Endometrial microvascular endothelial cells (primary cell): ENCODE data around the gene SOAT2. TPM values are rescaled to one million over a fixed set of nuclear protein-coding genes. Genes with fewer than 3 reads are reported as not detected.

Experiments
- in situ Hi-C: cut with HindIII; loops from 2 replicates; pipeline ENCODE4 v1.10.0; 2017; ENCODE audit warnings: low sequenced_read_pairs, low pct_unique_long_range_greater_than_20kb; ENCODE audit errors: inconsistent ontology term
- total RNA-seq: library from RNA; depleted of rRNA; stranded (reverse); fragments of >200 nt; gene quantifications from one replicate; pipeline ENCODE4 v1.2.3, GENCODE V29; 2015; ENCODE audit errors: inconsistent ontology term

SOAT2 gene
- total RNA-seq, 1 donor from 2014 or later = not detected

DNA sequence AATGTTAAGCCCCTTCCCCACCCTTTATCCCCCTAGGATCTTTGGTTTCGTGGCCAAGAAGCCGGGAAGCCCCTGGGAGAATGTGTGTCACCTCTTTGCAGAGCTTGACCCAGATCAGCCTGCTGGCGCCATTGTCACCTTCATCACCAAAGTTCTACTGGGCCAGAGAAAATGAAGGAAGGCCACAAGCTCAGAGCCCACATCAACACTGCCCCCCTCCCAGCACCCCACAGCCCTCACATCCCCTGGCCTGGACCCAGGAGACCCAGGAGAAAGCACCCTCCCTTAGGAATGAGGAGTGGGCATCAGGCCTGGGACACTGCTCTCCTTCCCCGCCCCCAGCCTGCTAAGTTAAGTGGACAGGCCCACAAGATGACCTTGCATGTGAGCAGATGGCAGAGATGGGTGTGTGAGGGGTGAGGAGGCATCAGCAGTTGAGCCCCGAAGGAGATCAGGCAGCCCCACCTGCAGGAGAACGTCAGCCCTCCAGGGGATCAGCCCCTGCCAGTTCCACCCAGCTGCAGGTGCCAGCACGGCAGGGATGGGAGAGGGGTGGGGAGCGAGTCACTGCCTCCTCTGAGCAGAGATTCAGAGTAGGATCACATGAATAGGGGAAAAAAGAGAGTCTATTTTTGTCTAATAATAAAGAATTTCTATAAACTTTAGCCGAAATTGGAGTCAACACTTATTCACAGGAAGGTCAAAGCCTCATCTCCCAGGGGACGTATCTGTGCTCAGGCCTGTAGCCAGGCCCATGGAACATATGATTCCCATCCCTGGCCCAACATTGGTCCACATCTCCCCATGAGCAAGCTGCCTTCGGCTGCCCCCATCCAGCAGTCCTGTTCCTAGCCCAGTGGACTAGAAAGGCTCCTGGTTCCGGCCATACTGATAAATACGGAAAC, 39.3 kb upstream of the SOAT2 start:
- in situ Hi-C loops = no loop called here

DNA sequence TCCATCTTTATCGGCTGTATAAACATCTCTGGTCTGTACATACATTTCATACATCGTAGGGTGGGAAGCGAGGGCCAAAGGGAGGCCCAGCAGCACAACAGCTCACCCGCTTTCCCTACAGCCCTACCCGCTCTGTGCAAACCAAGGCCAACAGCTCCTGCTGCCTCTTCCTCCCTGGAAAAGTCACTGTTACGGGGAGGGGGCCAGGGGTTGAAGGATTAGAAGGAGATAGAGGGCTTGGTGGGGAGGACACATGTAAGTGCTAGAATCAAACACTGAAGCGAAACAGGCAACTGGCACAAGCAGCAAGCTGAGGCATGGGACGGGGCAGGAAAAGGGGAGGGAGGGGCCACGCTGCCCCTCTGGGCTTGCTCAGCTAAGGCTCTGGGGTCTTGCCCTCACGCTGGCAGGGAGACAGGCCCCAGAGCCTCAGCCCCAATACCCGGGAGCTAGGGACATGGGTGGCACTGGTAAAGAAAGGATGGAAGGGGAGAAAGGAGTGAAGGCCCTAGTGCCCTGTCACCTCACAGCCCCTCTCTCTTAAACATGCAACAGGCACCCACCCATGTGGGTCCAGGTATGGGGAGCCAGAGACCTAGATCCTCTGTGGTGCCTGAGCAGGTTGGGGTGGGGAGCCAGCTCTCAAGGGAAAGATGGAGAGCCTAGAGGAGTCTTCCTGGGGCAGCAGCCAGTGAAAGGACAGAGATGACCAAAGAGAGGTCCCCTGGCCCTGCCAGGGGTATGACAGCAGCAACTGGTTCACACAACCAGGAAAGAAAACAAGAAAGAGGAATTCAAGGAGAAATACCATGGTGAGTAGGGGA, 38.5 kb upstream of the SOAT2 start:
- in situ Hi-C loops = no loop called here

GRCh38 chr12:53065470-53065869, 37.8 kb upstream of the SOAT2 start:
- in situ Hi-C loops = no loop called here

DNA sequence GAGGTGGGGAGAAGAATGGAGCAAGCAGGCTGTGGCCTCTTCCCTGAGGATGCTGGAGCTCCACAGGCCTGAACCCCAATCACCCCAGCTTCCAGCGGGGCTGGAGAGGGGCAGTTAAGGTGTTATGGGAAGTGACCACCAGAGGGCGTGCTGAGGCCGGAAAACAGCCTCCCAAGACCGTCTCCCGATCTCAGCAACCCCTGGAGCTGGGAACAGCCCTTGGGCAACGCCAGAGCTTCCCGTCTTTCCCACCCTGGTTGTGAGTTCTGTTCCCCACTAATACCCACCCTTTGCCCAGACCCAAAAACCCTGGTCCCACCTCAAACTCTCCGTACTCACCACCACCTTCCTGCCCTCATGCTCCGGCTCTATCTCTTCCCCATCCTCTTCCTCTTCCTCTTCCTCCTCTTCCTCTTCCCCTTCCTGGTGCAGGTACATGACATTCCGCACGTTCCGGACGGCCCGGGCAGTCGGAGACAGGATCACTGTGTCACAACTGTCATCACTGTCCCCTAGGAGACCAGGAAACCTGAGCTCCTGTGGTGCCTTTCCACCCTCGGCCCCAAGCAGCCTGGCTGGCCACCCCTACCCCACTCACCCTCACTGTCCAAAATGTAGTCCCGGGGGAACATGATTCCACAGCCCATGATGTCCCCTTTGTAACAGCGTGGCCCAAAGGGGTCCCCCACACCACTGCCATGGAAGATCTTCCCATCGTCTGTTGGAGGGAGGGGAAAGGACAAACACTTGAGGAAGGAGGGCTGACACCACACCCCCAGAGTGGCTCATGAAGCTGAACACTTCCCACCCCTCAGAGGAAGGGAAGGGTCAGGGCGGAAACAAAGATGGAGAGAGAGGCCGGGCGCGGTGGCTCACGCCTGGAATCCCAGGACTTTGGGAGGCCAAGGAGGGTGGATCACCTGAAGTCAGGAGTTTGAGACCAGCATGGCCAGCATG, 37.0 kb upstream of the SOAT2 start:
- in situ Hi-C loops = no loop called here

GRCh38 chr12:53067074-53067992, 36.0 kb upstream of the SOAT2 start:
- in situ Hi-C loops = no loop called here

GRCh38 chr12:53067993-53068770, 35.1 kb upstream of the SOAT2 start:
- in situ Hi-C loops = no loop called here

DNA sequence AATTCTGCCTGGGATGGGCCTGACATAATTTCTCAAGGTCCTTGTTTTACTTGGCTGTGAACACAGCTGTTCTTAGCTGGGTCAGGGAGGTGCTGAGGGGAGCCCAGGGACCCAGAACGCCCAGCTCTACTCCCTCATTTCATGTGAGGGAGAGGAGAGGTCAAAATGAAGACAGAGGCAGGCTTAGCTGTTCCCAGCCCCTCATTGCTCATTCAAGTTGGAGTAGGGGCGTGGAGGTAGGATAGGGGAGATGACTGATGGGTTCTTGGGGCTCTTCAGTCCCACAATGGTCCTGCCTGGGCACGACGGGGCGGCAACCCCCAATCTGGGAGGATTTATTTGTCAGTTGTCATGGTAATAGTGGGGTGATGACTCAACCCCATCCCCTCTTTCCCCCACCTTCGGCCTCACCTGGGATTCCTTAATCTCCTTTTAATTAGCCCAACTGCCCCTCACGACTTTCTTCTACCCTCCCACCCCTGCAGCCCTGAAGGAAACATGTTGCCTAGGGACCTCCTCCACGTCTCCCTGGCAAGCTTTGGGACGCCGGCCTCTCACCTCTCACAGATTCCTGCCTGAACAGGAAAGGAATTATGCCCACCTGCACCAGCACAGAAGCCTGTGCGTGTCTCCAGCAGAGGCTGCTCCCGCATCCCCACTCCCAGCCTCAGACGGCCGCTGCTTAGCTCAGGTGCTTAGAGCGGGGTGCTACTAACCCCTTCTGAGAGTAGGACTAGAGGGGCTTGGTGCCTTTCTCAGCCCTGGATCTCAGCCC, 34.3 kb upstream of the SOAT2 start:
- in situ Hi-C loops = no loop called here

DNA sequence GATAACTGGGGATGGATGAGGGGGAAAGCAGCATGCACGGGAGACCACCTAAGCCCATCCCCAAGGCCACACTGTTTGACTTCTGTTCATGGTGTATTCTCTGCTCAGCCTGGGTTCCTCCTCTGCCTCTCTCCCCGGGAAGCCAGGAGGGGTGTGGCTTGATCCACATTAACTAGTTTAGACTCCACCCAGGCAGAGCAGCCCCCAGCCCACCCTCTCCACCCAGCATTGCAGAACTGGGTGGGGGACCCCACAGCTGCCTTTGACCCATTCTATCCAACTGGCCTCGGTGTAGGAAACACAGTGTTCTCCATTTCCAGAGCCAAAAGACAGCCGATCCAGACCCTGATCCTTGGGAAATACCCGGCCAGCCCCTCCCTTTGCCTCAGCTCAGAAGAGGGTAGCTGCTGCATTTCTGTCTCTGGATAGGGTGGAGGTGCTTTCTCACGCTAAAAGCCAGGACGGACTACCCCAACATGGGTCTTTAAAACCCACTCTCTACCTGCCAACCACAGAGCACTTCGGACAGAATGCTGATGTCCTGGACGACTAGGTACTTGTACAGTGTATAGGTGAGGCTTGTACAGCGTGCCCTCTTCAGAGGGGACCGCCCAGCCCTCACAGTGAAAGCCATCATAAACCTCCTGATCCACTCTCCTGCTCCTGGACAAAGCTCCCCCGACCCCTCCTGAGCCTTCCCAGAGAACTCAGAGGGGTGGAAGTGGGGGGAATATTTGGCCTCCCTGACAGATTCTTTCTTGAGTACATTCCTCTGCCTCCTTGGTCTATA, 33.5 kb upstream of the SOAT2 start:
- in situ Hi-C loops = no loop called here

- in situ Hi-C loops = no loop called here
Measured at GRCh38 chr12:53070877-53071492, 32.3 kb upstream of the SOAT2 start.

DNA sequence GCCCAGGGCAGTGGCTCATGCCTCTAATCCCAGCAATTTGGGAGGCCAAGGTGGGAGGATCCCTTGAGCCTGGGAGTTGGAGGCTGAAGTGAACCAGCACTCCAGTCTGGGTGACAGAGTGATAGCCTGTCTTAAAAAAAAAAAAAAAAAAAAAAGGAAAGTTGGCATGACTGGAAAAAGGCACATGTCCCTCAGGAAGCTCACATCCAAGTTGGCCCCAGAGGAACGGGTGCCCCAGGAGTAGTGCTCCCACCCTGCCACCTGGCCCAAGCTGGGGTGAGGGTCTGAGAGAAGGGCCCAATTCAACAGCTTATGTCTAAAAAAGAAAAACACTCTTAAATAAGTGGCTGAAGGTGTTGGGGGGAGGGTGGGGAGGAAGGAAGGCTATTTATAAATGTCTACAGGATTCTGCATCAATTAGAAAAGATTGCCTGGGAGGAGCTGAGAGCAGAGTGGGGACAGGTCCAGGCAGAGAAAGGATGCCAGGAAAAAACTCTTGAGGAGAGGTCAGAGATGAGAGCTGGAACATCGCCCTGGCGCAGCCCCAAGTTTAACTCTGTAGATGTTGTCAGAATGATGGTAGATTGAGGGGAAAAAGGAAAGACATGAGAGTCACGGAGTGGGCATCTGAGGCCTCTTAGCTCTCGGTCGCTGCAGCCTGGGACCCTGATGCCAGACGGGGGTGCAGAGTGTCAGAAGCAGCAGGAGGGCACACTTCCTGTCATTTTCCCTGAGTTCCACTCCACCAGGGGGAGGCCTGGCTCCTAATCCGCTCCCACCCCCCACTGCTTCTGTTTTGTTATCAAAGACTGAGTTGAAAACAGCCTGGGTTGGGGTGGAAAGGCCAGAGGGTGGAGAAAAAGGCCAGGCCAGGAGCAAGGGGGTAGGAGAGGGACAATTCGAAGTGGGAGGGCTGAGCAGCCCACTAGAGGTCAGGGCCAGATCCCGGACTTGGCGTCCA, 31.4 kb upstream of the SOAT2 start:
- in situ Hi-C loops = no loop called here

DNA sequence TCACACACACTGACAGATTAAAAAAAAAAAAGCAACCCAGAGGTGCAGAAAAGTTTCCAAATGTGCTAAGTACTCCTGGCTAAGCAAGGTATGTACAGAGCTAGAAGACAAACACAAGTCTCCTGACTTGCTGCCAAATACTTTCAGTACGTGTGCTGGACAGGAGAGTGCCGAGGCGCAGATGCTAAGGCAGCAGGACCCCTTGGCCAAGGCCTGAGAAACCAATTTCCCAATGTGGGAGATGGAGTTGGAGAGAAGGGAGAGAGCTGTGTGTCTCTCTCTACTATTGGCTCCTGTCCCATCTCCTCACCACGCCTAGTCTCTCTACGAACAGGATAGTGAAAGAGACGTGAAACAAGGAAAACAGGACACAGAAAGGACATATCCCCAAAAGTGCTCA, 29.4 kb upstream of the SOAT2 start:
- in situ Hi-C loops = no loop called here

- in situ Hi-C loops = no loop called here
Measured at GRCh38 chr12:53074283-53074998, 28.8 kb upstream of the SOAT2 start.

DNA sequence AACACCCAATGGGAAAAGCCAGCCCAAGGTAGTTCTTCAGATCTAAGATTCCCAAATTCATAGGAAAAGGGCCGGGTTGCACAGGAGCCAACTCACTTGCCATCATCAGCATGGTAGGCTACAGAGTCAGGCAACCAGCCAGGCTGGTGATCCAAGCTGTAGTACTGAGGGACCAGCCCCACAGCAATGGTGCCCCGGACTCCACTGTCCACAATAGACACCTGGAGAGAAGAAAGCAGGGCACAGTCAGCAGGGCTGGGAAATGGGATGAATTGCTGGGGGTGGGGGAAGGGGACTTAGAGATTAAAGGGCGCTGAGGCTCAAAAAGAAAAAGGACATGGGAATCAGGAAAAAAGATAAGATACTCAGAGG, 28.3 kb upstream of the SOAT2 start:
- in situ Hi-C loops = no loop called here

DNA sequence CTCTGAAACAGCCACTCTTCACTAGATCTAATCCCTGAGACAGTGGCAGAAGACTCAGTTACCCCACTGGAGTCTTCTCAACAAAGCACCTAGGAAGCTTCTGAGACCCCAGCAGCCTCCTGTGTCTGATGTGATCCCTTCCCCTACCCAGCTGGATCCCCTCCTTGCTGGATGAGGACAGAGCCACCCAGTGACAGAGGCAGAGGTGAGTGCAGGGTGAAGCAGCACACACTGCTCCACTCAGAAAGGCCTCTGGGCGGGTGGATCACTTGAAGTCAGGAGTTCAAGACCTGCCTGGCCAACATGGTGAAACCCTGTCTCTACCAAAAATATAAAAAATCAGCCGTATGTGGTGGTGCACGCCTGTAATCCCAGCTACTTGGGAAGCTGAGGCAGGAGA, 26.8 kb upstream of the SOAT2 start:
- in situ Hi-C loops = no loop called here
